ENCODE results near the gene MORN1. TPM values are rescaled to one million over a fixed set of nuclear protein-coding genes. Genes with fewer than 3 reads are reported as not detected.

MORN1 gene
- total RNA-seq, 1 donor from 2014 or later: 12.1 TPM

DNA sequence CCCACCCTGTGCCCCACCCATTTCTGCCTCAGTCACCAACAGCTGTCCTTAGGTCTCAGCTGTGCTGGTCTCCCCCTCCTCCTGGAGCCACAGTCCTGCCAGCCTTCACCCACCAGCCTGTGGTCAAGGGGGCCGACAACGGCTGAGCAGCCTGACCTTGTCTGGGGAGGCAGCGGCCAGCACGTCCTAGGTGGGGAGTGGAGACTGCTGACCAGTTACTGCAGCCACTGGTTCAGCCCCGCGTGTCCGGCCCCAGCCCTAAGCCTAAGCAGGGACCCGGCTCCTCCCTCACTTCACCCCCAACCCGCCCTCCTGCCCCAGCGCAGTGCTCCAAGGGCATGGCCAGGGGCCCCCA is 79.2 kb downstream of the MORN1 start:
- Mint-ChIP-seq H3K27ac (ENCODE audit: unreplicated experiment) (no peak overlapping the region), H3K4me1 (ENCODE audit: unreplicated experiment) (no peaks in the 10 kb centered on the region), H3K27me3 (ENCODE audit: unreplicated experiment) (peaks cover 4% of the 10 kb centered on the region), H3K36me3 (ENCODE audit: low read depth, unreplicated experiment) (peaks cover 11% of the 10 kb centered on the region), H3K4me3 (ENCODE audit: unreplicated experiment) (no peak overlapping the region), H3K9me3 (ENCODE audit: unreplicated experiment) (no peaks in the 10 kb centered on the region)
- TF ChIP-seq CTCF (IDR thresholded peaks at IDR 0.05; ENCODE audit: unreplicated experiment): no peak
- no peak for DNase-seq (ENCODE audit: low spot score)

GRCh38 chr1:2311184-2312032 is 79.9 kb downstream of the MORN1 start:
- Mint-ChIP-seq H3K9me3 (ENCODE audit: unreplicated experiment) (no peaks in the 10 kb centered on the region), H3K4me1 (ENCODE audit: unreplicated experiment) (no peaks in the 10 kb centered on the region), H3K27me3 (ENCODE audit: unreplicated experiment) (peaks cover 2% of the 10 kb centered on the region), H3K27ac (ENCODE audit: unreplicated experiment) (no peak overlapping the region), H3K4me3 (ENCODE audit: unreplicated experiment) (no peak overlapping the region), H3K36me3 (ENCODE audit: low read depth, unreplicated experiment) (peaks cover 11% of the 10 kb centered on the region)
- DNase-seq (ENCODE audit: low spot score): peak; percentile 67
- TF ChIP-seq CTCF (IDR thresholded peaks at IDR 0.05; ENCODE audit: unreplicated experiment): peak; percentile 51

- Mint-ChIP-seq H3K36me3 (ENCODE audit: low read depth, unreplicated experiment) (peaks cover 14% of the 10 kb centered on the region), H3K4me3 (ENCODE audit: unreplicated experiment) (no peak overlapping the region), H3K27me3 (ENCODE audit: unreplicated experiment) (peaks cover 1% of the 10 kb centered on the region), H3K9me3 (ENCODE audit: unreplicated experiment) (no peaks in the 10 kb centered on the region), H3K27ac (ENCODE audit: unreplicated experiment) (no peak overlapping the region), H3K4me1 (ENCODE audit: unreplicated experiment) (no peaks in the 10 kb centered on the region)
- no peak for TF ChIP-seq CTCF (IDR thresholded peaks at IDR 0.05; ENCODE audit: unreplicated experiment)
- DNase-seq (ENCODE audit: low spot score): no peak
Measured at GRCh38 chr1:2310332-2311183, 80.8 kb downstream of the MORN1 start.

- peaks cover 19% of the 10 kb centered on the region for H3K36me3 Mint-ChIP-seq (ENCODE audit: low read depth, unreplicated experiment)
- DNase-seq (ENCODE audit: low spot score): no peak
- TF ChIP-seq CTCF (IDR thresholded peaks at IDR 0.05; ENCODE audit: unreplicated experiment): no peak
- no peak overlapping the region for H3K4me3 Mint-ChIP-seq (ENCODE audit: unreplicated experiment)
- H3K27me3 Mint-ChIP-seq (ENCODE audit: unreplicated experiment): peaks cover 4% of the 10 kb centered on the region
- no peaks in the 10 kb centered on the region for H3K4me1 Mint-ChIP-seq (ENCODE audit: unreplicated experiment)
- H3K9me3 Mint-ChIP-seq (ENCODE audit: unreplicated experiment): no peaks in the 10 kb centered on the region
- H3K27ac Mint-ChIP-seq (ENCODE audit: unreplicated experiment): no peak overlapping the region
Measured at GRCh38 chr1:2308844-2309243, 82.5 kb downstream of the MORN1 start.

Measured in endothelial cell (in vitro differentiated cells).